Type B pancreatic cell (in vitro differentiated cells): Measurements from ENCODE around the gene OSMR. TPM values are rescaled to one million over a fixed set of nuclear protein-coding genes. Genes with fewer than 3 reads are reported as not detected.

ENCODE experiments used
- DNase-seq: peaks from one replicate; pipeline ENCODE4 v3.0.0; 2021; ENCODE audit warnings: mixed read lengths; ENCODE audit not compliant: unreplicated experiment; ENCODE audit errors: extremely low spot score
- H3K27ac Mint-ChIP-seq: 2 replicates; pipeline ENCODE4 v1.8.0; 2021; ENCODE audit warnings: mild to moderate bottlenecking, mixed read lengths
- H3K27me3 Mint-ChIP-seq: 2 replicates; pipeline ENCODE4 v1.8.0; 2021; ENCODE audit warnings: mixed read lengths
- H3K36me3 Mint-ChIP-seq: 2 replicates; pipeline ENCODE4 v1.8.0; 2021; ENCODE audit warnings: mixed read lengths
- H3K4me1 Mint-ChIP-seq: one replicate; pipeline ENCODE4 v1.8.0; 2021; ENCODE audit warnings: mixed read lengths; ENCODE audit not compliant: unreplicated experiment
- H3K4me3 Mint-ChIP-seq: 2 replicates; pipeline ENCODE4 v1.8.0; 2021; ENCODE audit warnings: mild to moderate bottlenecking, mixed read lengths
- H3K9me3 Mint-ChIP-seq: 2 replicates; pipeline ENCODE4 v1.8.0; 2021; ENCODE audit warnings: mixed read lengths
- CTCF ChIP-seq: fragments of 200-600 bp; sonication (generic); conservative IDR thresholded peaks from 2 replicates; pipeline ENCODE4 v1.5.0; 2021; ENCODE audit warnings: antibody characterized with exemption, mild to moderate bottlenecking
- total RNA-seq: library from RNA; stranded (reverse); gene quantifications from 2 replicates; pipeline ENCODE4 v1.2.1, GENCODE V29; 2021; ENCODE audit warnings: low replicate concordance

OSMR gene
- total RNA-seq, 1 donor from 2014 or later: 1.3 TPM

GRCh38 chr5:38925154-38925925 is 79.5 kb downstream of the OSMR start:
- peaks cover 4% of the 10 kb centered on the region for H3K27me3 Mint-ChIP-seq
- no peaks in the 10 kb centered on the region for H3K4me1 Mint-ChIP-seq
- H3K36me3 Mint-ChIP-seq: no peaks in the 10 kb centered on the region
- H3K9me3 Mint-ChIP-seq: no peaks in the 10 kb centered on the region
- no peak for DNase-seq
- no peak overlapping the region for H3K27ac Mint-ChIP-seq
- no peak for TF ChIP-seq CTCF
- no peak overlapping the region for H3K4me3 Mint-ChIP-seq

GRCh38 chr5:38926121-38926520 is 80.3 kb downstream of the OSMR start:
- Mint-ChIP-seq H3K36me3 (no peaks in the 10 kb centered on the region), H3K4me1 (no peaks in the 10 kb centered on the region), H3K9me3 (no peaks in the 10 kb centered on the region), H3K27me3 (peaks cover 4% of the 10 kb centered on the region), H3K4me3 (no peak overlapping the region), H3K27ac (no peak overlapping the region)
- no peak for DNase-seq
- no peak for TF ChIP-seq CTCF

- no peak overlapping the region for H3K27ac Mint-ChIP-seq
- no peaks in the 10 kb centered on the region for H3K27me3 Mint-ChIP-seq
- H3K36me3 Mint-ChIP-seq: no peaks in the 10 kb centered on the region
- DNase-seq: no peak
- TF ChIP-seq CTCF: no peak
- H3K9me3 Mint-ChIP-seq: no peaks in the 10 kb centered on the region
- no peak overlapping the region for H3K4me3 Mint-ChIP-seq
- no peaks in the 10 kb centered on the region for H3K4me1 Mint-ChIP-seq
Measured at GRCh38 chr5:38927470-38927869, 81.7 kb downstream of the OSMR start.

DNA sequence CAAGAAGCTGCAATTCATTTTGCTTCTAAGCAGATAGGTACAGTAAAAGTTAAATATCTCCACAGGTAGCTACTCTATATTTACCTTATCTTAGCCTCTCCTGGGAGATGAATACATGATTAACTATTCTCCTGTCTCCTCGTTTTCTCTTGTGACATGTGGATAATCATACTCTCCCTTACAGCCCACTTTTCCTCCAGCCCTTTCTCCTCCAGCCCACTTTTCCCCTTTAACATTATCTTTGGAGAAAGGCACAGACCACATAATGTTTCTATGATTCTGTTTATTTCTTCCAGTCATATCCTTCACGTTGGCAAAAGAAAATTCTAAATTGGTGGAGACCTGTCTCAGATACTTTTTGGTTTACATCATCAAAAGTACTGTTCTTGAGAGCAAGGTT is 84.0 kb downstream of the OSMR start:
- Mint-ChIP-seq H3K27ac (no peak overlapping the region), H3K9me3 (no peaks in the 10 kb centered on the region), H3K4me1 (no peaks in the 10 kb centered on the region), H3K27me3 (no peaks in the 10 kb centered on the region), H3K4me3 (no peak overlapping the region), H3K36me3 (no peaks in the 10 kb centered on the region)
- no peak for TF ChIP-seq CTCF
- DNase-seq: no peak

DNA sequence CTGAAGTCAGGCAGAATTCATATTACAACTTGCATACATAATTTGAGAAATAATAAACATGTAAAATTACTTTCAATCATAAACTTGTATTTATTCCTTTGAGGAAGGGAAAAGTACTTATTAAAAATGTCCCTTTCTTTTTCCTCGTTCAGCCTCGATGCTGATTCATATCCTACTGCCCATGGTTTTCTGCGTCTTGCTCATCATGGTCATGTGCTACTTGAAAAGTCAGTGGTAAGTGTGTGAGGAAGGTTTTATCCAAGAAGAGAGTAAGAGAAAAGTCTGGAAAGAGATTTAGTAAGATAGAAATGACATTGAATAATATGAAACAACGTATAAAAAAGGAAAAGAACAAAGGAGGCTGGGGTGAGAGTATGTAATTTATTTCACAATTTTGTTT is 85.9 kb downstream of the OSMR start:
- H3K9me3 Mint-ChIP-seq: no peaks in the 10 kb centered on the region

More for the DNA sequence above, 85.9 kb downstream of the OSMR start:
- Mint-ChIP-seq H3K4me3 (no peak overlapping the region), H3K36me3 (peaks cover 8% of the 10 kb centered on the region), H3K4me1 (no peaks in the 10 kb centered on the region), H3K27me3 (no peaks in the 10 kb centered on the region), H3K27ac (no peak overlapping the region)
- no peak for DNase-seq
- no peak for TF ChIP-seq CTCF
